ES-I3 (cell line): ENCODE results near the gene IL21R.
"Not testable (repeated sequence)": the region's sequence is repeated elsewhere in the genome, so short reads cannot be mapped to it uniquely, and the experiment has no call there.

Source experiments
- H3K36me3 ChIP-seq: 2 replicates; pipeline ENCODE4 v1.6.1; 2013; ENCODE audit warnings: mild to moderate bottlenecking, low read length, control low read depth, moderate library complexity; ENCODE audit not compliant: insufficient read depth
- H3K4me1 ChIP-seq: 2 replicates; pipeline ENCODE4 v1.6.1; 2013; ENCODE audit warnings: mild to moderate bottlenecking, control low read depth, low read length; ENCODE audit not compliant: insufficient read depth
- H3K9ac ChIP-seq: 2 replicates; pipeline ENCODE4 v1.6.1; 2013; ENCODE audit warnings: low read depth, mild to moderate bottlenecking, low read length, moderate library complexity
- H3K9me3 ChIP-seq: 2 replicates; pipeline ENCODE4 v1.6.1; 2013; ENCODE audit warnings: mild to moderate bottlenecking, low read length, moderate library complexity; ENCODE audit not compliant: control insufficient read depth, insufficient read depth

Gene IL21R

GRCh38 chr16:27402569-27402963 is 592 bp downstream of the IL21R start:
- Histone ChIP-seq H3K9ac (no peak overlapping the region), H3K4me1 (peaks cover 6% of the 10 kb centered on the region; the same call in 1 of the 2 replicates), H3K36me3 (no peaks in the 10 kb centered on the region), H3K9me3 (no peaks in the 10 kb centered on the region)

DNA sequence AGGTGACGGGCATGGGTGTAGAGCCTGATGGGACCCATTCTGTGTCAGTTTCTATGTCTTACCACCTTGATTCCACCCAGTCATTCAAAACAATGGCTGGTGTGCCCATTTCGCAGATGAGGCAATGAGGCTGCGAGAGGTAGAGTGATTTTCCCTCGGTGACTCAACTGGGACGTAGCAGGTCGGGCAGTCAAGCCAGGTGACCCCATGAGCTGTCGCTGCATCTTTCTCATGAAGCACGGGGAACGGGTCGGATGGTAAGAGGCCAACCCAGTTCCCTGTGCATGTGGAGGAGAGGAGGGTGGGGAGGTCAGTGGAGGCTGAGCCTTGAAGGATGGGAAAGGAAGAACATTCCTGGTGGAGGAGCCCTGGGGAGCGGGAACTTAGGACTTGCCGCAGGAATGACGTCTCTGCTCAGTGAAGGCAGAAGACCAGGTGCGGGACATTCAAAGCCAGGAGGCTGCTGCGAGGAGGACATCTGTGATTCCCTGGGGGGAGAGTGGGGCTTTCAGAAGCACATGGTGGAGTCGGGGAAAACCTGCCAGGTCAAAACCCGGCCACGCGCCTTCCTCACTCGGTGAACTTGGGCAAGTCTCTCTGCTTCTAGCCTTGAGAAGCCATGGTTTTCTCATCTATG is 1.1 kb downstream of the IL21R start:
- Histone ChIP-seq H3K9me3 (no peaks in the 10 kb centered on the region), H3K36me3 (no peaks in the 10 kb centered on the region), H3K4me1 (peaks cover 9% of the 10 kb centered on the region; the same call in 1 of the 2 replicates), H3K9ac (no peak overlapping the region)

- H3K9me3 ChIP-seq, result no peaks in the 10 kb centered on the region
- no peaks in the 10 kb centered on the region for H3K36me3 ChIP-seq
- peaks cover 14% of the 10 kb centered on the region; the same call in 1 of the 2 replicates for H3K4me1 ChIP-seq
- no peak overlapping the region for H3K9ac ChIP-seq
Measured at GRCh38 chr16:27403601-27403992, 1.6 kb downstream of the IL21R start.

DNA sequence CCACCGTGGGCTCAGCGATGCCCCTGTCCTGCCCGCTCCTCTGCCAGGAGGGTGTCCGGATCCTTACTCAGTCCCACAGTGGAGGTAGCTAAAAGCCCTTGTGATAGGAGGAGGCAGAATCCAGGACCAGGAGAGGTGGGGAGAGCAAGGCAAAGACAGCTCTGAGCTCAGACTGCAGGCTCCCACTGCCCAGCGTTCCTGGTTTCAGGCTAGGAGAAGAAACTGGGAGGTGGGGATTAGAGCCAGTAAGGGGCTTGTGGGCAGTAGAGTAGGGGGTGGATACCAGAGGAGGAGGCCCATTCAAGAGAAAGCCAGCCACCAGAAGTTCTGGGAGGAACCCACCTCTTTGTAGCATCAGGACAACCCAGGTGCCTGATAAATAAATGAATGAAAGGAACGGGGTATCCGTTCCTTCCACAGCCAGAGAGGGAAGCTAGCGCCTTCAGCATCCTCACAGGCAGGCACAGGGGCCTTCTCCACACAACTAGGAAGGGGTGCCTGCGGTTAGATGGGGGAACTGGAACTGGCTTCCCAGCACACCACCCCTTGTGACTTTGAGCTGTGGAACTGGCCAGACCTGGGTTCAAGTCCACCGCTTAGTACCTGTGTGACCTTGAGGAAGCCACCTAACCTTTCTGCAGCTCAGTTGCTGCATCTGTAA is 2.3 kb downstream of the IL21R start:
- Histone ChIP-seq H3K4me1 (peaks cover 16% of the 10 kb centered on the region; the same call in 1 of the 2 replicates), H3K9ac (no peak overlapping the region), H3K9me3 (no peaks in the 10 kb centered on the region), H3K36me3 (no peaks in the 10 kb centered on the region)

GRCh38 chr16:27405546-27406451 is 3.8 kb downstream of the IL21R start:
- Histone ChIP-seq H3K9me3 (no peaks in the 10 kb centered on the region), H3K9ac (no peak overlapping the region), H3K36me3 (no peaks in the 10 kb centered on the region), H3K4me1 (peaks cover 16% of the 10 kb centered on the region; the same call in 1 of the 2 replicates)

DNA sequence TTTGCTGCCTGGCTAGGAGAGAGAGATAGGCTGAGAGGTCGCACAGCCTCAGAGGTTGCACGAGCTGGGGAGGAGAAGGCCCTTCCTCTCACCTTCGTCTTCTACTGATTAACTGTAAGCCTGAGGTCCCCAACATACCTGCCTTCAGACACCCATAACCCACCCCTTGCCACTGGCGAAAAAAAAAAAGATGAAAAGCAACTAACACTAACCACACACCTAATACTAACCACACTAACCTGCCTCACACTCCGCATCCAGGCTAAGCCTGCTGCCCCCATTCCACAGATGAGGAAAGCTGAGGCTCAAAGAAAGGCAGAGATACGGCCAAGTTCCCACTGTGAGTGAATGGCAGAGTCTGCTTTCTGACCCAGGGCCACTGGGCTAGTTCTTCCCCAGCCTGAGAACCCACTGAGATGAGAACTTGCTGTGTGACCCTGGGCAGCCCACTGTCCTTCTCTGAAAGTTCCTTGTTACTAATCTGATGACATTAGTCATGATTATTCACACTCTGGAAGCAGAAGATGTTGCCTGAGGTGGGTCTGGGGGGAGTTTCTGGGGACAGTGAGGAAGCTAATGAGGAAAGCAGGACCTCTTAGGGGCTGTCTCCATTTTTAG is 4.6 kb downstream of the IL21R start:
- Histone ChIP-seq H3K36me3 (no peaks in the 10 kb centered on the region), H3K9me3 (no peaks in the 10 kb centered on the region), H3K9ac (no peak overlapping the region), H3K4me1 (peaks cover 16% of the 10 kb centered on the region; the same call in 1 of the 2 replicates)

- Histone ChIP-seq H3K9me3 (no peaks in the 10 kb centered on the region), H3K36me3 (no peaks in the 10 kb centered on the region), H3K4me1 (peaks cover 16% of the 10 kb centered on the region; the same call in 1 of the 2 replicates), H3K9ac (no peak overlapping the region)
Measured at GRCh38 chr16:27407133-27407532, 5.2 kb downstream of the IL21R start.

- Histone ChIP-seq H3K9ac (no peak overlapping the region), H3K9me3 (no peaks in the 10 kb centered on the region), H3K4me1 (peaks cover 10% of the 10 kb centered on the region; the same call in 1 of the 2 replicates), H3K36me3 (no peaks in the 10 kb centered on the region)
Measured at GRCh38 chr16:27408012-27408601, 6.1 kb downstream of the IL21R start.

DNA sequence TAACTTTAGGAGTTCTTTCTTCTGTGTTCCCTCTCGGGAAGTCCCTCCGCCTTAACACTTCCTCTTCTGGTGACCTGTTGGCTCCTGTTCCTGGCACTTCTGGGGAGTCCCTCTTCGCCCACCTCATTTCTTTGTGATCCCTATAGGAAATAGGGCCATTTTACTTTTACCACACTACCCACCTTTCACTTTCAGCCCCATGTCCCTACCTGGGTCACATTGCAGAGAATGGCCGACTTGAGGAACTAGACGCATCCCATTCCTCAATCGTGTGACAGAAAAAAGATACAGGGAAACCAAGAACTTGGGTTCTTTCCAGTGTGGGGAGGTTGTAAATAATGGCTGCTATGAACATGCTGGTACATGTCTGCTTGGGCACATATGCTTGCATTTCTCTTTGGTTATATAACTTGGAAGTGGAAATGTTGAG is 6.6 kb downstream of the IL21R start:
- H3K36me3 ChIP-seq, result no peaks in the 10 kb centered on the region
- no peaks in the 10 kb centered on the region for H3K9me3 ChIP-seq

GRCh38 chr16:27409958-27410357 is 8.0 kb downstream of the IL21R start:
- H3K4me1 ChIP-seq, H3K9me3 ChIP-seq, H3K36me3 ChIP-seq, H3K9ac ChIP-seq: not testable (repeated sequence)

More for the DNA sequence above, 6.6 kb downstream of the IL21R start:
- peaks cover 10% of the 10 kb centered on the region; the same call in 1 of the 2 replicates for H3K4me1 ChIP-seq
- H3K9ac ChIP-seq, result no peak overlapping the region

DNA sequence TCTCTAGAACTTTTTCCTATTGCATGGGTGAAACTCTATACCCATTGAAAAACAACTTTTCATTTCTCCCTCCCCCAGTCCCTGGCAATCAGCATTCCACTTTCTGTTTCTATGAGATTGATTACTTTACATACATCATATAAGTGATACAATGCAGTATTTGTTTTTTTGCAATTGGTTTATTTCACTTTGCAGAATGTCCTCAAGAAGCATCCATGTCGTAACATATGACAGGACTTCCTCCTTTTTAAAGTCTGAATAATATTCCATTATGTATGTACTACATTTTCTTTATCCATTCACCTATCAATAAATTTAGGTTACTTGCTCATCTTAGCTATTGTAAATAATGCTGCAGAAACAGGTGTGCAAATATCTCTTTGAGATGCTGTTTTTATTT is 8.8 kb downstream of the IL21R start:
- H3K4me1 ChIP-seq, result peaks cover 10% of the 10 kb centered on the region; the same call in 1 of the 2 replicates
- no peaks in the 10 kb centered on the region for H3K36me3 ChIP-seq
- H3K9me3 ChIP-seq, result no peaks in the 10 kb centered on the region
- no peak overlapping the region for H3K9ac ChIP-seq

DNA sequence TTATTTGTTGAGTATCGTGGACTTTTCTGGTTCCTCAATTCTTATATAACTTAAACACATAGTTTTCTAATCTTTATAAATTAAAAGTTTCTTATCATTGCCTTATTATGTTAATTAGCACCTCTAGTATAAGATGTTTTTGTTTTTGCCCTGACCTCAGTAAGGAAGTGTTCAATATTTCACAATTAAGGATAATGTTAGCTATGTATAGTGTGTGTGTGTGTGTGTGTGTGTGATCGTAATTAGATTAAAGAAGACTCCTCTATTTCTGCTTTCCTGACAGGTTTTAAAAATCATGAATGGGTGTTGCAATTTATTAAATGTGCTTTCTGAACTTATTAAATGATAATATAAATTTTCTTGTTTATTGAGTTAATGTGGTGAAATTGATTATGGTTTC is 12.0 kb downstream of the IL21R start:
- no peak overlapping the region for H3K9ac ChIP-seq
- H3K9me3 ChIP-seq, result no peaks in the 10 kb centered on the region
- no peaks in the 10 kb centered on the region for H3K4me1 ChIP-seq
- H3K36me3 ChIP-seq, result no peaks in the 10 kb centered on the region

DNA sequence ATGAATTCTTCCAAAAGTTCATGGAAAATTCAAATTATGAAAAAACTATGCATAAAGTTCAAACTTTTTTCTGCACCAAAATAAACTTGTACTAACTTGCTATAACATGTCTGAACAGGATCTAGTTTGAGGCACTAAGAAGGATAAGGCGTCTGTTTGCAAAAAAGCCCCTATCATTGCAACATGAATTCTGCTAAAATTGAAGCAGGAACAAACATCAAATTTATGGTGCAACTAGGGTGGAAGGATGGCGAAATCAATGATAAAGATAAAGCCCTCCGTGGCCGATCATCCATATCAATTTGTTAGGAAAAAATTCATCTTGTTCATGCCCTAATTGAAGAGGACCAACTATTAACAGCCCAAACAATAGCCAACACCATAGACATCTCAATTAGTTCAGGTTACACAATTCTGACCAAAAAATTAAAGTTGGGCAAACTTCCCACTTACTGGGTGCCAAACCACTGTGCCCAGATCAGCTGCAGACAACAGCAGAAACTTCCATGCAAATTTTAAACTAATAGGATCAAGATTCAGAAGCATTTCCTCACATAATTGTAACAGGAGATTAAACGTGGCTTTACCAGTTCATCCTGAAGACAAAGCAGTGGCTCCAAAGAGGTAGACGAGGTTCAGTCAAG is 12.9 kb downstream of the IL21R start:
- H3K36me3 ChIP-seq, result no peaks in the 10 kb centered on the region
- no peaks in the 10 kb centered on the region for H3K4me1 ChIP-seq
- H3K9ac ChIP-seq, result no peak overlapping the region
- no peaks in the 10 kb centered on the region for H3K9me3 ChIP-seq
